Adrenal gland (tissue), 12 donors: ENCODE measurements around the gene HHIPL1. TPM values are rescaled to one million over a fixed set of nuclear protein-coding genes. Genes with fewer than 3 reads are reported as not detected.

Experiments used
- DNase-seq, 7 donors: peaks; one replicate each; pipeline ENCODE4 v3.0.0-alpha.2; 2019 to 2020
- H3K27ac ChIP-seq, 5 donors: fragments of 200-600 bp; sonication (generic) in 4 of 5; 1 replicate in 3 of 5; 2 replicates in 2 of 5; pipeline versions ENCODE4 v1.5.1 to v1.8.0; 2016 to 2020; ENCODE audit warnings: mild to moderate bottlenecking in 1 of 5
- H3K27me3 ChIP-seq: fragments of 200-600 bp; 2 replicates; pipeline ENCODE4 v1.8.0; 2021
- H3K36me3 ChIP-seq, 2 donors: fragments of 200-600 bp; replicated peaks in 1 of 2; 1 replicate in 1 of 2; 2 replicates in 1 of 2; pipeline versions ENCODE4 v1.5.1 to v1.8.0; 2018 to 2022
- H3K4me1 ChIP-seq, 2 donors: fragments of 200-600 bp; replicated peaks in 1 of 2; 1 replicate in 1 of 2; 2 replicates in 1 of 2; pipeline versions ENCODE4 v1.5.1 to v1.8.0; 2018 to 2021
- H3K4me3 ChIP-seq, 4 donors: fragments of 200-600 bp; sonication (generic) in 3 of 4; one replicate each; pipeline ENCODE4 v1.5.1; 2016 to 2018
- H3K9me3 ChIP-seq, 3 donors: fragments of 200-600 bp; sonication (generic) in 1 of 3; replicated peaks in 1 of 3; 1 replicate in 2 of 3; 2 replicates in 1 of 3; pipeline versions ENCODE4 v1.5.1 to v1.8.0; 2016 to 2021
- CTCF ChIP-seq, 6 experiments: fragments of 450-650 bp in 4 of 6; fragments of 200-600 bp in 2 of 6; sonication (generic) in 1 of 6; IDR thresholded peaks; 1 replicate in 5 of 6; 2 replicates in 1 of 6; pipeline versions ENCODE4 v1.5.1 to v1.8.0; 2016 to 2021; ENCODE audit warnings: antibody characterized with exemption in 6 of 6, mild to moderate bottlenecking in 2 of 6, moderate library complexity in 1 of 6
- POLR2A ChIP-seq, 2 donors: fragments of 450-650 bp; IDR thresholded peaks; one replicate each; pipeline ENCODE4 v1.6.1; 2017; ENCODE audit warnings: antibody characterized with exemption in 2 of 2, mild to moderate bottlenecking in 2 of 2, moderate library complexity in 1 of 2
- WGBS, 4 donors: extraction: QIAGEN DNeasy Blood & Tissue Kit in 2 of 4; methylation state at CpG; one replicate each; pipeline versions ENCODE4 v1.1.5 to v1.1.7; 2013 to 2017; 5-methylcytosine and 5-hydroxymethylcytosine counted together
- intact Hi-C, 2 donors: fragments of 100-400 bp; cut with DNase I; formaldehyde crosslinking; loops; one replicate each; pipeline versions ENCODE4 v1.14.1 to v1.15.0; 2022 to 2023
- polyA plus RNA-seq, 3 donors: library from polyadenylated mRNA; stranded (reverse); fragments of 200-250 nt in 2 of 3; fragments of 350-450 nt in 1 of 3; fragmentation: Illumina TruSeq in 1 of 3; extraction: RNeasy Lipid Tissue Mini Kit (QIAGEN cat#74804) in 1 of 3; gene quantifications; one replicate each; pipeline ENCODE4 v1.2.3, GENCODE V29; 2013 to 2014
- total RNA-seq, 9 donors: library from RNA; depleted of rRNA in 4 of 9; stranded (reverse); fragments of >200 nt in 4 of 9; fragments of 120-200 nt in 1 of 9; fragmentation: NEBNext Ultra II Directional in 1 of 9; extraction: Animal tissue kit (Norgen Biotek cat#: 25700) in 1 of 9; gene quantifications; one replicate each; pipeline versions ENCODE4 v1.1.0 to v1.2.4, GENCODE V29; 2013 to 2023
- donor health status: healthy with polysubstance abuse.
- donor health status: Bipolar disorder and iron deficiency.
- donor health status: DM: yes; HTN: yes; CAD: no.
- donor health status: DM: no; HTN: no; CAD: no.
- donor health status: DM: no; HTN: no; CAD: no.
- donor health status: DM: yes; HTN: yes; CAD: no.

Gene HHIPL1
- total and polyA plus RNA-seq, 12 donors, result 0.20 to 2.9 (median 1.3) TPM

- DNase-seq, result no peak
- Histone ChIP-seq H3K4me1 (peaks cover 0 to 7% of the 10 kb centered on the region in 2 donors), H3K4me3 (no peak overlapping the region), H3K36me3 (no peaks in the 10 kb centered on the region), H3K27ac (no peak overlapping the region), H3K27me3 (peaks cover 4% of the 10 kb centered on the region), H3K9me3 (no peaks in the 10 kb centered on the region)
- TF ChIP-seq POLR2A (IDR thresholded peaks at IDR 0.05) (no peak), CTCF (IDR thresholded peaks at IDR 0.05) (no peak)
- intact Hi-C loops, result no loop called here
- WGBS, 4 donors, result 90 to 100% (median 92%) methylated on average over 8 to 11 of the region's 11 CpGs
Measured at GRCh38 chr14:99644035-99644587, 818 bp upstream of the HHIPL1 start.

- TF ChIP-seq CTCF (IDR thresholded peaks at IDR 0.05) (no peak), POLR2A (IDR thresholded peaks at IDR 0.05) (no peak)
- Histone ChIP-seq H3K27ac (peak overlapping the region in 1 of 5 donors; percentile 3), H3K4me1 (peaks cover 0 to 7% of the 10 kb centered on the region in 2 donors)
Measured at GRCh38 chr14:99645545-99646505, 896 bp downstream of the HHIPL1 start.

GRCh38 chr14:99647411-99647810 is 2.5 kb downstream of the HHIPL1 start:
- H3K4me3 ChIP-seq, result no peak overlapping the region
- DNase-seq, result no peak
- WGBS, 4 donors, result 78 to 85% (median 80%) methylated on average over 7 of the region's 7 CpGs; no CpG with 5 or more reads in 1 of the 4 donors

More at GRCh38 chr14:99645545-99646505, 896 bp downstream of the HHIPL1 start:
- WGBS, 4 donors, result 42 to 60% (median 51%) methylated on average over 9 to 32 of the region's 32 CpGs
- DNase-seq, result no peak
- Histone ChIP-seq H3K4me3 (peak overlapping the region in 1 of 4 donors; percentile 70), H3K27me3 (peaks cover 4% of the 10 kb centered on the region), H3K36me3 (no peaks in the 10 kb centered on the region), H3K9me3 (no peaks in the 10 kb centered on the region)
- intact Hi-C loops, result no loop called here

More at GRCh38 chr14:99647411-99647810, 2.5 kb downstream of the HHIPL1 start:
- H3K9me3 ChIP-seq, result no peaks in the 10 kb centered on the region
- peaks cover 4% of the 10 kb centered on the region for H3K27me3 ChIP-seq
- no peak overlapping the region for H3K27ac ChIP-seq
- no peaks in the 10 kb centered on the region for H3K36me3 ChIP-seq
- peaks cover 0 to 7% of the 10 kb centered on the region in 2 donors for H3K4me1 ChIP-seq
- intact Hi-C loops, result no loop called here
- no peak for TF ChIP-seq POLR2A (IDR thresholded peaks at IDR 0.05)
- no peak for TF ChIP-seq CTCF (IDR thresholded peaks at IDR 0.05)
